Sigmoid colon (tissue), 7 donors: Measurements from ENCODE around the gene CHST8. TPM values are rescaled to one million over a fixed set of nuclear protein-coding genes. Genes with fewer than 3 reads are reported as not detected.

Experiments
- DNase-seq: peaks from one replicate; pipeline ENCODE4 v3.0.0-alpha.2; 2019
- H3K27ac ChIP-seq, 4 donors: fragments of 200-600 bp; sonication (generic); one replicate each; pipeline ENCODE4 v1.5.1; 2016 to 2019; ENCODE audit warnings: mild to moderate bottlenecking in 1 of 4
- H3K27me3 ChIP-seq, 3 donors: fragments of 200-600 bp; sonication (generic); one replicate each; pipeline ENCODE4 v1.5.1; 2019; ENCODE audit warnings: mild to moderate bottlenecking in 1 of 3
- H3K36me3 ChIP-seq, 4 donors: fragments of 200-600 bp; sonication (generic); one replicate each; pipeline ENCODE4 v1.5.1; 2016 to 2019
- H3K4me1 ChIP-seq, 4 donors: fragments of 200-600 bp; sonication (generic); one replicate each; pipeline ENCODE4 v1.5.1; 2017 to 2019
- H3K4me3 ChIP-seq, 4 donors: fragments of 200-600 bp; sonication (generic); one replicate each; pipeline ENCODE4 v1.5.1; 2017 to 2019; ENCODE audit warnings: mild to moderate bottlenecking in 2 of 4, moderate library complexity in 1 of 4
- H3K9me3 ChIP-seq, 4 donors: fragments of 200-600 bp in 3 of 4; sonication (generic) in 3 of 4; one replicate each; pipeline versions ENCODE4 v1.5.1 to v1.6.1; 2013 to 2019
- CTCF ChIP-seq, 4 experiments: fragments of 450-650 bp in 3 of 4; fragments of 200-600 bp in 1 of 4; IDR thresholded peaks; one replicate each; pipeline ENCODE4 v1.5.1; 2016 to 2019; ENCODE audit warnings: antibody characterized with exemption in 4 of 4, mild to moderate bottlenecking in 3 of 4, moderate library complexity in 2 of 4
- EP300 ChIP-seq, 4 donors: sonication (generic); formaldehyde crosslinking; IDR thresholded peaks; one replicate each; pipeline ENCODE4 v1.6.1; 2017; ENCODE audit warnings: antibody characterized with exemption in 4 of 4
- POLR2A ChIP-seq, 2 donors: fragments of 450-650 bp; IDR thresholded peaks; one replicate each; pipeline ENCODE4 v1.6.1; 2016; ENCODE audit warnings: antibody characterized with exemption in 2 of 2, mild to moderate bottlenecking in 2 of 2, moderate library complexity in 2 of 2
- POLR2AphosphoS5 ChIP-seq, 4 donors: sonication (generic); formaldehyde crosslinking; IDR thresholded peaks; one replicate each; pipeline ENCODE4 v1.6.1; 2017; ENCODE audit warnings: antibody characterized with exemption in 4 of 4
- WGBS, 2 donors: extraction: QIAGEN DNeasy Blood & Tissue Kit; methylation state at CpG; one replicate each; pipeline ENCODE4 v1.1.7; 2013; 5-methylcytosine and 5-hydroxymethylcytosine counted together
- intact Hi-C: fragments of 100-400 bp; cut with DNase I; formaldehyde crosslinking; loops from one replicate; pipeline ENCODE4 v1.15.1; 2023
- polyA plus RNA-seq, 3 donors: library from polyadenylated mRNA; stranded (reverse); fragments of 200-250 nt; gene quantifications; one replicate each; pipeline ENCODE4 v1.2.3, GENCODE V29; 2013
- total RNA-seq, 4 donors: library from RNA; depleted of rRNA; stranded (reverse); fragments of >200 nt; gene quantifications; one replicate each; pipeline ENCODE4 v1.1.0, GENCODE V29; 2016
- donor health status: healthy with polysubstance abuse.
- donor health status: Bipolar disorder and iron deficiency.
- donor health status: healthy.

CHST8 gene
- total and polyA plus RNA-seq, 7 donors = 0.35 to 0.60 (median 0.36) TPM; not detected in 4

- no peak overlapping the region for H3K27ac ChIP-seq
- H3K27me3 ChIP-seq = peaks cover 39 to 70% (median 50%) of the 10 kb centered on the region in 3 donors
- peaks cover 0 to 24% (median 16%) of the 10 kb centered on the region in 4 donors for H3K4me1 ChIP-seq
- no peaks in the 10 kb centered on the region for H3K9me3 ChIP-seq
- intact Hi-C loops = no loop called here
- peak; percentile 40 for DNase-seq
- H3K36me3 ChIP-seq = no peaks in the 10 kb centered on the region
- no peak for TF ChIP-seq CTCF (IDR thresholded peaks at IDR 0.05)
- no peak for TF ChIP-seq POLR2AphosphoS5 (IDR thresholded peaks at IDR 0.05)
- TF ChIP-seq POLR2A (IDR thresholded peaks at IDR 0.05) = no peak
- TF ChIP-seq EP300 (IDR thresholded peaks at IDR 0.05) = no peak
- 14 to 20% methylated on average over 60 of the region's 60 CpGs for WGBS, 2 donors
- peak overlapping the region in 3 of 4 donors; percentile 33 to 48 (median 47) for H3K4me3 ChIP-seq
Observed at GRCh38 chr19:33621065-33621785, 528 bp upstream of the CHST8 start.

- no peak for TF ChIP-seq POLR2A (IDR thresholded peaks at IDR 0.05)
- TF ChIP-seq CTCF (IDR thresholded peaks at IDR 0.05) = no peak
- no peak for TF ChIP-seq POLR2AphosphoS5 (IDR thresholded peaks at IDR 0.05)
- no peak for TF ChIP-seq EP300 (IDR thresholded peaks at IDR 0.05)
- intact Hi-C loops = no loop called here
- Histone ChIP-seq H3K36me3 (no peaks in the 10 kb centered on the region), H3K9me3 (no peaks in the 10 kb centered on the region), H3K27ac (no peak overlapping the region), H3K4me3 (peak overlapping the region in 3 of 4 donors; percentile 33 to 48 (median 47)), H3K4me1 (peaks cover 0 to 24% (median 16%) of the 10 kb centered on the region in 4 donors), H3K27me3 (peaks cover 39 to 81% (median 54%) of the 10 kb centered on the region in 3 donors)
- WGBS, 2 donors = 1 to 3% methylated on average over 35 of the region's 35 CpGs
- DNase-seq = no peak
Observed at GRCh38 chr19:33622505-33622808, 704 bp downstream of the CHST8 start.

- Histone ChIP-seq H3K4me3 (peak overlapping the region in 3 of 4 donors; percentile 33 to 48 (median 47)), H3K4me1 (peaks cover 0 to 24% (median 16%) of the 10 kb centered on the region in 4 donors), H3K27ac (no peak overlapping the region), H3K27me3 (peaks cover 39 to 81% (median 59%) of the 10 kb centered on the region in 3 donors), H3K9me3 (no peaks in the 10 kb centered on the region), H3K36me3 (no peaks in the 10 kb centered on the region)
- no peak for DNase-seq
- 3 to 8% methylated on average over 64 of the region's 64 CpGs for WGBS, 2 donors
- no peak for TF ChIP-seq CTCF (IDR thresholded peaks at IDR 0.05)
- TF ChIP-seq EP300 (IDR thresholded peaks at IDR 0.05) = no peak
- TF ChIP-seq POLR2A (IDR thresholded peaks at IDR 0.05) = no peak
- no peak for TF ChIP-seq POLR2AphosphoS5 (IDR thresholded peaks at IDR 0.05)
- intact Hi-C loops = no loop called here
Observed at GRCh38 chr19:33622809-33623511, 1.2 kb downstream of the CHST8 start.

- no peak overlapping the region for H3K4me3 ChIP-seq
- DNase-seq = no peak
- peaks cover 0 to 24% (median 16%) of the 10 kb centered on the region in 4 donors for H3K4me1 ChIP-seq
- H3K27me3 ChIP-seq = peaks cover 39 to 88% (median 60%) of the 10 kb centered on the region in 3 donors
- intact Hi-C loops = no loop called here
- H3K27ac ChIP-seq = no peak overlapping the region
- WGBS, 2 donors = 36 to 66% methylated on average over 5 of the region's 5 CpGs
- no peak for TF ChIP-seq EP300 (IDR thresholded peaks at IDR 0.05)
- no peak for TF ChIP-seq CTCF (IDR thresholded peaks at IDR 0.05)
- no peak for TF ChIP-seq POLR2A (IDR thresholded peaks at IDR 0.05)
- no peak for TF ChIP-seq POLR2AphosphoS5 (IDR thresholded peaks at IDR 0.05)
- no peaks in the 10 kb centered on the region for H3K9me3 ChIP-seq
- no peaks in the 10 kb centered on the region for H3K36me3 ChIP-seq
Observed at GRCh38 chr19:33624586-33624985, 2.8 kb downstream of the CHST8 start.
